DND-41 (cell line): ENCODE data around the gene ANGPTL4.

Source experiments
- ATAC-seq: fragments of 200-7000 bp; cut with Tn5 transposase; 3 replicates; pipeline ENCODE4 v1.9.1; 2021; ENCODE audit warnings: low read depth; ENCODE audit not compliant: insufficient read depth
- DNase-seq: peaks from one replicate; pipeline ENCODE4 v3.0.0-alpha.2; 2020
- H2AFZ ChIP-seq: 2 replicates; pipeline ENCODE4 v1.6.0; 2012; ENCODE audit warnings: low read depth, low read length
- H3K27ac ChIP-seq: 2 replicates; pipeline ENCODE4 v1.5.1; 2012; ENCODE audit warnings: low read length, inconsistent platforms
- H3K27me3 ChIP-seq: fragments of 200-600 bp; sonication (generic); 2 replicates; pipeline ENCODE4 v1.6.0; 2012; ENCODE audit warnings: low read length, mild to moderate bottlenecking, inconsistent platforms; ENCODE audit not compliant: insufficient read depth, poor library complexity
- H3K36me3 ChIP-seq: 2 replicates; pipeline ENCODE4 v1.5.1; 2012; ENCODE audit warnings: low read length, inconsistent platforms; ENCODE audit not compliant: insufficient read depth
- H3K4me1 ChIP-seq: 2 replicates; pipeline ENCODE4 v1.5.1; 2012; ENCODE audit warnings: mild to moderate bottlenecking, low read length; ENCODE audit not compliant: insufficient read depth
- H3K4me2 ChIP-seq: 2 replicates; pipeline ENCODE4 v1.6.0; 2012; ENCODE audit warnings: mild to moderate bottlenecking, moderate library complexity, low read length, inconsistent platforms; ENCODE audit not compliant: insufficient read depth
- H3K4me3 ChIP-seq, 2 experiments: fragments of 200-600 bp in 1 of 2; shearing (Covaris generic) in 1 of 2; 2 replicates each; pipeline ENCODE4 v1.5.1; 2012 to 2016; ENCODE audit warnings: inconsistent platforms in 2 of 2, low read length in 2 of 2, mild to moderate bottlenecking in 2 of 2, low read depth in 1 of 2, moderate library complexity in 1 of 2
- H3K79me2 ChIP-seq: 2 replicates; pipeline ENCODE4 v1.6.0; 2012; ENCODE audit warnings: low read length, inconsistent platforms; ENCODE audit not compliant: insufficient read depth
- H3K9ac ChIP-seq: 2 replicates; pipeline ENCODE4 v1.6.0; 2012; ENCODE audit warnings: low read depth, mild to moderate bottlenecking, inconsistent platforms, low read length, moderate library complexity
- H3K9me3 ChIP-seq: 2 replicates; pipeline ENCODE4 v1.5.1; 2012; ENCODE audit warnings: low read length, moderate library complexity, mild to moderate bottlenecking, inconsistent platforms; ENCODE audit not compliant: insufficient read depth, severe bottlenecking
- H4K20me1 ChIP-seq: 2 replicates; pipeline ENCODE4 v1.6.0; 2012; ENCODE audit warnings: low read length; ENCODE audit not compliant: insufficient read depth
- CTCF ChIP-seq: IDR thresholded peaks from 2 replicates; pipeline ENCODE4 v1.5.1; 2012; ENCODE audit warnings: borderline replicate concordance, low read length, moderate library complexity, mild to moderate bottlenecking; ENCODE audit not compliant: poor library complexity, severe bottlenecking; ENCODE audit errors: extremely low read depth
- EZH2 ChIP-seq: IDR thresholded peaks from 3 replicates; pipeline ENCODE4 v1.6.1; 2012; ENCODE audit warnings: borderline replicate concordance, low read depth, mild to moderate bottlenecking, moderate library complexity, low read length, inconsistent platforms; ENCODE audit not compliant: severe bottlenecking

Gene ANGPTL4

GRCh38 chr19:8321067-8321985 is 42.6 kb upstream of the ANGPTL4 start, which contains the start of the genes NDUFA7 and RPS28:
Gene NDUFA7, minus strand, starts transcription at chr19:8321375. Its CDS starts 17 bp downstream, at chr19:8321358.
Gene RPS28, plus strand, starts transcription at chr19:8321496. Its CDS starts 35 bp downstream, at chr19:8321531.
- H3K4me3 ChIP-seq, result peak within 1 kb of the TSS; percentile 60 to 85
- H3K4me2 ChIP-seq, result peak within 1 kb of the TSS; percentile 94
- DNase-seq (peak; percentile 97), ATAC-seq (peak; percentile 87)
- H2AFZ ChIP-seq, result peak within 1 kb of the TSS; percentile 92
- no peaks in the 10 kb centered on the region for H3K27me3 ChIP-seq
- peak within 1 kb of the TSS; percentile 85 for H3K9ac ChIP-seq
- peaks cover 53% of the 10 kb centered on the region for H3K79me2 ChIP-seq
- H4K20me1 ChIP-seq, result peaks cover 23% of the 10 kb centered on the region
- H3K36me3 ChIP-seq, result peaks cover 38% of the 10 kb centered on the region
- no peaks in the 10 kb centered on the region for H3K9me3 ChIP-seq
- H3K4me1 ChIP-seq, result peaks cover 40% of the 10 kb centered on the region
- TF ChIP-seq CTCF, result peak; percentile 61
- no peak for TF ChIP-seq EZH2
- H3K27ac ChIP-seq, result peak within 1 kb of the TSS; percentile 95

- no peaks in the 10 kb centered on the region for H3K27me3 ChIP-seq
- peaks cover 40% of the 10 kb centered on the region for H3K4me1 ChIP-seq
- ATAC-seq, result no peak
- peak overlapping the region; percentile 58; the same call in 1 of the 2 replicates for H2AFZ ChIP-seq
- H3K4me3 ChIP-seq, result peak overlapping the region; percentile 60 to 85
- TF ChIP-seq CTCF (no peak), EZH2 (no peak)
- peak overlapping the region; percentile 85 for H3K9ac ChIP-seq
- peak overlapping the region; percentile 83 for H3K4me2 ChIP-seq
- H3K27ac ChIP-seq, result peak overlapping the region; percentile 80
- H3K9me3 ChIP-seq, result no peaks in the 10 kb centered on the region
- DNase-seq, result peak; percentile 27
- peaks cover 32% of the 10 kb centered on the region for H3K36me3 ChIP-seq
- H4K20me1 ChIP-seq, result peaks cover 23% of the 10 kb centered on the region
- peaks cover 53% of the 10 kb centered on the region for H3K79me2 ChIP-seq
These were observed 41.8 kb upstream of the ANGPTL4 start for GRCh38 chr19:8321986-8322637.

GRCh38 chr19:8322638-8322997 is 41.3 kb upstream of the ANGPTL4 start:
- Histone ChIP-seq H3K9me3 (no peaks in the 10 kb centered on the region), H3K4me3 (peak overlapping the region; percentile 60 to 85; a peak in 3 of 4 replicates), H2AFZ (no peak overlapping the region), H3K4me1 (peaks cover 40% of the 10 kb centered on the region), H3K36me3 (peaks cover 31% of the 10 kb centered on the region), H4K20me1 (peaks cover 23% of the 10 kb centered on the region), H3K27me3 (no peaks in the 10 kb centered on the region), H3K27ac (peak overlapping the region; percentile 80), H3K79me2 (peaks cover 53% of the 10 kb centered on the region), H3K9ac (peak overlapping the region; percentile 85), H3K4me2 (peak overlapping the region; percentile 83)
- TF ChIP-seq CTCF (no peak), EZH2 (no peak)
- DNase-seq, result no peak
- ATAC-seq, result no peak
